Neural cell (in vitro differentiated cells): Measurements from ENCODE around the gene ADORA1.

Experiments used
- EZH2 ChIP-seq: fragments of 200-600, 300-800 bp; shearing (Covaris generic), sonication (generic); IDR thresholded peaks from 2 replicates; pipeline ENCODE4 v1.6.1; 2014; ENCODE audit warnings: antibody characterized with exemption, low read length, borderline replicate concordance, mild to moderate bottlenecking; ENCODE audit not compliant: insufficient read depth, poor library complexity, severe bottlenecking
- POLR2AphosphoS5 ChIP-seq: IDR thresholded peaks from 2 replicates; pipeline ENCODE4 v1.6.1; 2012
- SMC3 ChIP-seq: fragments of 450-650 bp; conservative IDR thresholded peaks from 2 replicates; pipeline ENCODE4 v1.6.1; 2014; ENCODE audit warnings: antibody characterized with exemption, mild to moderate bottlenecking, moderate library complexity; ENCODE audit not compliant: poor library complexity
- TAF1 ChIP-seq: IDR thresholded peaks from 2 replicates; pipeline ENCODE4 v1.6.1; 2012; ENCODE audit warnings: low read depth
- TF ChIP-seq, protein P1 (sequence below): fragments of 450-650 bp; IDR thresholded peaks from 2 replicates; pipeline ENCODE4 v1.5.1; 2014; ENCODE audit warnings: antibody characterized with exemption, mild to moderate bottlenecking, moderate library complexity; ENCODE audit not compliant: poor library complexity, severe bottlenecking
- TF ChIP-seq, protein P2 (sequence below): IDR thresholded peaks from 2 replicates; pipeline ENCODE4 v1.6.1; 2012; ENCODE audit warnings: borderline replicate concordance

DNA sequence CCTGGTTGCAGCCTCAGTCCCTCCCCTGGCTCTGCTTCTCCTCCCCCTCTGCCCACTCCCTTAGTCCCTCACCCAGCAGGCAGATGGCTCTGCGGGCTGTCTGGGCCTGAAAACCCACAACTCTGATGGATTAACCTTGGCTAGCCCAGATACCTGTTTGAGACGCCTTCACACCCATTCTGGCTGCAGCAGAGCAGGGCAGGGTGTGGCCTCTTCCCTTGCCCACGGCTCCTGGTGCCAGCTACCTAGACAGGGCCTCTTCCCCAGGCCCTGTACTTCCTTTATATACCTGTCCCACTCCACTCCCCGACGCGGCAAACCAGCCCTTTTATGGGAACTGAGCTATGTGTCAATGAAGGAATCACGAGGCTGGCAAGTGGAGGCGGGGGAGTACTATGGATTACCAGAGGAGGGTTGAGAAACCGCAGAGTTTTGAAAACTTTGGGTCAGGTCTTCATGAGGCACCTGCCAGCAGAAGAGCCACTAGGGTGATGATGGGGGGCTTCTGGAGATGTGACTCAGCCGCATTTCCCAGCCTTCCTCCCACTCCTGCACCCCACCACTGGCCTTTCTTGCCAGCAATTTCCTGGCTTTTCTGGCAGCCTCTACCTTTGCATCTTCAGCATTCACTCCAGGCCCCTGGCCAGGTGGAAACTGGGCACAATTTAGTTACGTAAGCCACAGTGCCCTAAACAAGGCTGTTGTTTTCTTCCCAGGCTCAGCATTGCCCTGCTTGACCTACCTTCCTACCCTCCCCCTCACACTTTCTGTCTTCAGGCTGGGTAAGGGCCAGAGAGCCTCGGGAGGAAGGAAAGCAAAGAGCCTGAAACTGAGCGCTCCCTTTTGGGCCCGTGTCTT, 59.1 kb downstream of the ADORA1 start, which contains the start of gene CHI3L1:
- TF ChIP-seq EZH2, result no peak
- TF ChIP-seq, protein P1, sequence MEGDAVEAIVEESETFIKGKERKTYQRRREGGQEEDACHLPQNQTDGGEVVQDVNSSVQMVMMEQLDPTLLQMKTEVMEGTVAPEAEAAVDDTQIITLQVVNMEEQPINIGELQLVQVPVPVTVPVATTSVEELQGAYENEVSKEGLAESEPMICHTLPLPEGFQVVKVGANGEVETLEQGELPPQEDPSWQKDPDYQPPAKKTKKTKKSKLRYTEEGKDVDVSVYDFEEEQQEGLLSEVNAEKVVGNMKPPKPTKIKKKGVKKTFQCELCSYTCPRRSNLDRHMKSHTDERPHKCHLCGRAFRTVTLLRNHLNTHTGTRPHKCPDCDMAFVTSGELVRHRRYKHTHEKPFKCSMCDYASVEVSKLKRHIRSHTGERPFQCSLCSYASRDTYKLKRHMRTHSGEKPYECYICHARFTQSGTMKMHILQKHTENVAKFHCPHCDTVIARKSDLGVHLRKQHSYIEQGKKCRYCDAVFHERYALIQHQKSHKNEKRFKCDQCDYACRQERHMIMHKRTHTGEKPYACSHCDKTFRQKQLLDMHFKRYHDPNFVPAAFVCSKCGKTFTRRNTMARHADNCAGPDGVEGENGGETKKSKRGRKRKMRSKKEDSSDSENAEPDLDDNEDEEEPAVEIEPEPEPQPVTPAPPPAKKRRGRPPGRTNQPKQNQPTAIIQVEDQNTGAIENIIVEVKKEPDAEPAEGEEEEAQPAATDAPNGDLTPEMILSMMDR, result no peak
- TF ChIP-seq, protein P2, sequence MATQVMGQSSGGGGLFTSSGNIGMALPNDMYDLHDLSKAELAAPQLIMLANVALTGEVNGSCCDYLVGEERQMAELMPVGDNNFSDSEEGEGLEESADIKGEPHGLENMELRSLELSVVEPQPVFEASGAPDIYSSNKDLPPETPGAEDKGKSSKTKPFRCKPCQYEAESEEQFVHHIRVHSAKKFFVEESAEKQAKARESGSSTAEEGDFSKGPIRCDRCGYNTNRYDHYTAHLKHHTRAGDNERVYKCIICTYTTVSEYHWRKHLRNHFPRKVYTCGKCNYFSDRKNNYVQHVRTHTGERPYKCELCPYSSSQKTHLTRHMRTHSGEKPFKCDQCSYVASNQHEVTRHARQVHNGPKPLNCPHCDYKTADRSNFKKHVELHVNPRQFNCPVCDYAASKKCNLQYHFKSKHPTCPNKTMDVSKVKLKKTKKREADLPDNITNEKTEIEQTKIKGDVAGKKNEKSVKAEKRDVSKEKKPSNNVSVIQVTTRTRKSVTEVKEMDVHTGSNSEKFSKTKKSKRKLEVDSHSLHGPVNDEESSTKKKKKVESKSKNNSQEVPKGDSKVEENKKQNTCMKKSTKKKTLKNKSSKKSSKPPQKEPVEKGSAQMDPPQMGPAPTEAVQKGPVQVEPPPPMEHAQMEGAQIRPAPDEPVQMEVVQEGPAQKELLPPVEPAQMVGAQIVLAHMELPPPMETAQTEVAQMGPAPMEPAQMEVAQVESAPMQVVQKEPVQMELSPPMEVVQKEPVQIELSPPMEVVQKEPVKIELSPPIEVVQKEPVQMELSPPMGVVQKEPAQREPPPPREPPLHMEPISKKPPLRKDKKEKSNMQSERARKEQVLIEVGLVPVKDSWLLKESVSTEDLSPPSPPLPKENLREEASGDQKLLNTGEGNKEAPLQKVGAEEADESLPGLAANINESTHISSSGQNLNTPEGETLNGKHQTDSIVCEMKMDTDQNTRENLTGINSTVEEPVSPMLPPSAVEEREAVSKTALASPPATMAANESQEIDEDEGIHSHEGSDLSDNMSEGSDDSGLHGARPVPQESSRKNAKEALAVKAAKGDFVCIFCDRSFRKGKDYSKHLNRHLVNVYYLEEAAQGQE, result no peak
- no peak for TF ChIP-seq TAF1
- no peak for TF ChIP-seq SMC3
- TF ChIP-seq POLR2AphosphoS5, result no peak
